Erythroblast (primary cell): ENCODE data around the gene VKORC1L1.
"Not testable (repeated sequence)": the region's sequence is repeated elsewhere in the genome, so short reads cannot be mapped to it uniquely, and the experiment has no call there.

Experiments used
- GATA1 ChIP-seq: IDR thresholded peaks from 2 replicates; pipeline ENCODE4 v1.6.1; 2011; ENCODE audit warnings: low read depth, mild to moderate bottlenecking, control low read depth, low read length, moderate library complexity
- POLR2A ChIP-seq: IDR thresholded peaks from 2 replicates; pipeline ENCODE4 v1.6.1; 2011; ENCODE audit warnings: mild to moderate bottlenecking, low read length

DNA sequence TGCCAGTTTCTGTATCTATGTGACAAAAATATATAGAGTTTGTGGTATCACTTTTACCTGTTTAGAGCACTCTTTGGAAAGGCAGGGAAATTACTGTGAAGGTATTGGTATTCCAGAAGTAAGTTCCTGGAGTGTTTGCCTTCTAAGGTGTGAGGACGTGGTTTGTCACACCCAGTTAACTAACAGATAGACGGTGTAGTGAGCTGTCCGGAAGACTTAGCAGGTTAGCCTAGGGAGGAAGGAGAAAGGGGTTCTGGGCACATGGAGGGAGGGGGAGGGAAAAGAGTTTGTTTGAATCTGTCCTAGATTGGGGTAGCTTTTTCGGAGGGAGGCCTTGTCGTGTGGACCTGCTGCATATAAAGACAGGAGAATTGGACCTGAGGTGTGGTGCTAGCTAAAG, 7.4 kb downstream of the VKORC1L1 start:
- TF ChIP-seq POLR2A, GATA1: not testable (repeated sequence)
